T-helper 17 cell (primary cell): Measurements from ENCODE around the gene SLC29A1. TPM values are rescaled to one million over a fixed set of nuclear protein-coding genes. Genes with fewer than 3 reads are reported as not detected.

Source experiments
- ATAC-seq: fragments of 150-1000 bp; cut with Tn5 transposase; 2 replicates; pipeline ENCODE4 v1.10.0; 2021; ENCODE audit warnings: mild to moderate bottlenecking, moderate library complexity
- DNase-seq, 3 donors: peaks; one replicate each; pipeline versions ENCODE4 v3.0.0 to v3.0.0-alpha.2; 2020 to 2021
- H3K9me3 ChIP-seq: one replicate; pipeline ENCODE4 v1.7.0; 2013; ENCODE audit warnings: low read length, mild to moderate bottlenecking; ENCODE audit not compliant: control insufficient read depth, poor library complexity, severe bottlenecking
- H3K27ac Mint-ChIP-seq: one replicate; pipeline ENCODE4 v1.8.0; 2022; ENCODE audit warnings: mild to moderate bottlenecking, moderate library complexity, mixed read lengths
- H3K27me3 Mint-ChIP-seq: one replicate; pipeline ENCODE4 v1.8.0; 2022; ENCODE audit warnings: mixed read lengths
- H3K36me3 Mint-ChIP-seq: one replicate; pipeline ENCODE4 v1.8.0; 2022; ENCODE audit warnings: low read depth, mixed read lengths
- H3K4me1 Mint-ChIP-seq: one replicate; pipeline ENCODE4 v1.8.0; 2022; ENCODE audit warnings: mild to moderate bottlenecking, mixed read lengths
- H3K4me3 Mint-ChIP-seq: one replicate; pipeline ENCODE4 v1.8.0; 2022; ENCODE audit warnings: mild to moderate bottlenecking, moderate library complexity, mixed read lengths
- total RNA-seq, 4 donors: library from RNA in 2 of 4; stranded (reverse) in 2 of 4; gene quantifications; one replicate each; pipeline ENCODE4 v1.2.3 and lab custom pipeline; 2022 to 2026

SLC29A1 gene
- total RNA-seq, 2 donors from 2014 or later: 1.4 to 3.4 TPM

DNA sequence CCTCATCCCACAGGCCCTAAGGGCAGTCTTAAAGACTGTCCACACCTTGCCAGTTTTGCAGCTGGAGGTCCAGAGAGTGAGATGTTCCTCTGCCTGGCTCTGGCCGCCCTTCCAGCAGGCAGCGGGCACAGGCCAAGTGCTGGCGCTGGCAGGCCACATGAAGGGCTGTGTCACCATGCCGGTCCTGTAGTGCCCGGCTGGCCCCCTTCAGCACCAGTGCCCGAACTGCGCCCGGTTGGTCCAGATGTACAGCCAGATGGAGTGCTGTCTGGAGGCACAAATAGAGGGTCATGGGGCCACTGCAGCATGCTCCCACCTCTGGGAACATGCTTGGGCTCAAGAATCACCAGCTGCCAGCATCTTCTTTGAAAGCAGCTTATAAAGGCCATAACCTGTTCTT is 38.2 kb downstream of the SLC29A1 start:
- peak overlapping the region; percentile 99 for H3K27ac Mint-ChIP-seq
- peak overlapping the region; percentile 71 for H3K4me3 Mint-ChIP-seq
- ATAC-seq: no peak
- DNase-seq: no peak
- peaks cover 10% of the 10 kb centered on the region for H3K36me3 Mint-ChIP-seq
- no peaks in the 10 kb centered on the region for H3K27me3 Mint-ChIP-seq
- peaks cover 49% of the 10 kb centered on the region for H3K4me1 Mint-ChIP-seq
- no peaks in the 10 kb centered on the region for H3K9me3 ChIP-seq

DNA sequence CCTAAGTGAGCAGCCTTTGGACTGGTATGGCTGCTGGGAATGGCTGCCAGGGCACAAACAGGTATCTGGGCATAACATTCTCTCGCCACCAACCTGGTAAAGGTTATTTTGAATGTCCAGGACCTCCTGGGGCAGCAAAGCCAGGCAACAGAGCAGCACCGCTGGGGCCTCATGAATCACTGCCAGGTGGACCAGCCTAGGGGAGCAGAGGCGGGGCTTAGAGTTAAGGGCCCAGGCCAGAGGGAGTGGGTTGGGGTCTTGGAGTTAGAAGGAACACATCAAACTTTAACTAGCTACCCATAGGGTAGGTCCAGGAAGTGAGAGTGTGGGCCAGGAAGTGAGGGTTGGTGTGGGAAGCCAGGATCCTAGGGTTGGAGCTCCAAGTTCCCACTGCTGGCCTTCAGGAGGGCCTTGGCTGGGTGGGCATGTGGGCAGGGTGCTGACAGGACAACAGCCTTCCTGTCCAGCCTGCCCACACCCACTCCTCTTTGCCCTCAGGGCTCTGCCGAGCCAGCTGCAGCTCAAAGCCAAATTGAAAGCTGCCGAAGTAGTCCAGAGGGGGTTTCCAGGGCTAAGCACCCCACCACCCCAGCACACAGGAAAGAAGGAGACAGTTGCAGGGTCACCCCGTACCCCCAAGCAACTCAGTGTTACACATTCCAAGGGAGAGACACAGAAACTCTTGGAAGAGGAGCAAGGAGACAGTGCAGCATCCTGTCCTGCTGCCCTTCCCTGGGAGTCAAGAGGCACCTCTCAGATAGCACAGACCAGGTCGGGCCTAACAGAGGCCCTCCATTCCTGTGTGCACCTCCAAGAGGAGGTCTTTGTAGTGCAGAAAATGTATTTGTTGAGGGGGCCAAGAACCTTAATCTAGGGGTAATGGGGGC is 39.3 kb downstream of the SLC29A1 start:
- Mint-ChIP-seq H3K4me3 (peak overlapping the region; percentile 98), H3K27me3 (no peaks in the 10 kb centered on the region), H3K27ac (peak overlapping the region; percentile 99), H3K36me3 (peaks cover 9% of the 10 kb centered on the region), H3K4me1 (peaks cover 47% of the 10 kb centered on the region)
- DNase-seq (no peak), ATAC-seq (peak; percentile 16)
- no peaks in the 10 kb centered on the region for H3K9me3 ChIP-seq

DNA sequence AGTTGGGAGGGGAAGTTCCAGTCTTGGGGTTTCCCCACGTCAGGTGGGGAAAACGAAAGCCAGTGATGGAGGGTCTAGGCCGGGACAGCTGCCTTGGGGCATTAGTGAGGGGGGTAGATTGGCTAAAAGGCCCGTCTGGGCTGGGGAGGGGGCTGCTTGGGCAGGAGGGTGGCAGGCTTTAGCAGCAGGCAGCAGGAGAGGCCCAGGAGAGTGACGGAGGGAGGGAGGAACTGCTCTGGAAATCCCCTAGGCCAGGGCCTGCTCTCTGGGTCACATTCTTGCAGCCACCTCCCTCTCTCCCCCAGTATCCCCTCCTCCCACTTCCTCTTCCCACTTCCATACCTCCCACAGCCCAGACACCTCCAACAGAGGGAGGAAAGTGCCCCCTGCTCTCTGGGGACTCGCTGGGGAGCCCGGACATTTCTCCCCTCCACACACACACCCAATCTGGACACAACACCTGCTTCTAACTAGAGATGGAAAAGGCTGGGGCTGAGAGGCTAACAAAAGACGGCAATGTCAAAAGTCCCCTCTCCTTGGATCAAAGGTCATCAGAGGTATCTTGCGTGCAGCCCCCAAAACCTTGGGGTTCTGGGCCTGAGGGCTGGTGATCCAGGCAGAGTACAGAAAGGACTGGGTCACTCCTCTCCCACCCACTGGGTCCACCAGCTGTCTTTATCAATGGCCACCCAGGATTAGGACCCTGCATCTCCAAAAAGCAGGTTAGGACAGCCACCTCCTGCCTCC is 40.1 kb downstream of the SLC29A1 start:
- peaks cover 6% of the 10 kb centered on the region for H3K36me3 Mint-ChIP-seq
- H3K27me3 Mint-ChIP-seq: peaks cover 4% of the 10 kb centered on the region
- H3K4me3 Mint-ChIP-seq: peak overlapping the region; percentile 98
- peak overlapping the region; percentile 99 for H3K27ac Mint-ChIP-seq
- ATAC-seq (peak; percentile 44), DNase-seq (peak in 2 of 3 donors; percentile 44 to 47)
- H3K4me1 Mint-ChIP-seq: peaks cover 43% of the 10 kb centered on the region
- no peaks in the 10 kb centered on the region for H3K9me3 ChIP-seq

DNA sequence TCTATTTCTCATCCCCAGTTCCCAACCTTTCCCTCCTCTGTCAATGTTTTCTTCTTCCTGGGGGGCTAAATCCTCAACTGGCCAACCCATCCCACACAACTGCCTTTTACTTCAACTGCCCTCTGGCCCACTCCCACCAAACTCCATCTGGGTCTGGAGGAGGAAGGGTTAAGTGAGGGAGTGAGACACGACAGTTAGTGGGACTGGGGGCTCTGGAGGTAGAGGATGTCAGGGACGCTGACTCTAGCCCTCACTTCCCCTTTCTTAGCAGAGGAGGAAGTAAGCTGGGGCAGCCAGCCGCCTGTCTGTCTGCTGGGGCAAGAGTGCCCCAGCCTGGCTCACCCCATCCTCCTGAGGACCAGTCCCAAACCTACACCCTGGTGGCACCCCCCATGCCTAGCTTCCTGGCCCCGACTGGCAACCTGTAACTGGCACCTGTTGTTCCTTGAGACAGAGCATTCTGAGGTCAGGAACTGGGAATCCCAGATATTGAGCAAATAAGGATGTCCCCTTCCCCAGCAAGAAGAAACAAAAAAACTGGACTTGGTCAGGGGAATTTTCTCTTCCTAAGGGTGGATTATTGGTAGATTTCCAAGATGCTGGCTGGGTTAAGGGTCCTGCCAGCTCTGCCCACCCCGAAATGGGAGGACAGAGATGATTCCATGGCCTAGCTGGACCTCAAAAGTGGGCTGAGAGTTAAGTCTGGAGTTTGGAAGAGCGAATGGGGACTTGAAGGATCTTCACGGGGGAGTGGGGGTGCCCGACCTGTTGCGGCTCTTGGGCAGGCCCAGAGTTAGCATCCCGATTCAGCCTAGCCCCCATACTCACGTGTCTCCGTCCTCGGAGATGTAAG is 41.0 kb downstream of the SLC29A1 start:
- no peaks in the 10 kb centered on the region for H3K9me3 ChIP-seq
- DNase-seq: peak in 2 of 3 donors; percentile 30 to 31
- Mint-ChIP-seq H3K27me3 (peaks cover 13% of the 10 kb centered on the region), H3K4me1 (peaks cover 41% of the 10 kb centered on the region), H3K4me3 (peak overlapping the region; percentile 98), H3K27ac (peak overlapping the region; percentile 99), H3K36me3 (peaks cover 6% of the 10 kb centered on the region)
- ATAC-seq: peak; percentile 18

DNA sequence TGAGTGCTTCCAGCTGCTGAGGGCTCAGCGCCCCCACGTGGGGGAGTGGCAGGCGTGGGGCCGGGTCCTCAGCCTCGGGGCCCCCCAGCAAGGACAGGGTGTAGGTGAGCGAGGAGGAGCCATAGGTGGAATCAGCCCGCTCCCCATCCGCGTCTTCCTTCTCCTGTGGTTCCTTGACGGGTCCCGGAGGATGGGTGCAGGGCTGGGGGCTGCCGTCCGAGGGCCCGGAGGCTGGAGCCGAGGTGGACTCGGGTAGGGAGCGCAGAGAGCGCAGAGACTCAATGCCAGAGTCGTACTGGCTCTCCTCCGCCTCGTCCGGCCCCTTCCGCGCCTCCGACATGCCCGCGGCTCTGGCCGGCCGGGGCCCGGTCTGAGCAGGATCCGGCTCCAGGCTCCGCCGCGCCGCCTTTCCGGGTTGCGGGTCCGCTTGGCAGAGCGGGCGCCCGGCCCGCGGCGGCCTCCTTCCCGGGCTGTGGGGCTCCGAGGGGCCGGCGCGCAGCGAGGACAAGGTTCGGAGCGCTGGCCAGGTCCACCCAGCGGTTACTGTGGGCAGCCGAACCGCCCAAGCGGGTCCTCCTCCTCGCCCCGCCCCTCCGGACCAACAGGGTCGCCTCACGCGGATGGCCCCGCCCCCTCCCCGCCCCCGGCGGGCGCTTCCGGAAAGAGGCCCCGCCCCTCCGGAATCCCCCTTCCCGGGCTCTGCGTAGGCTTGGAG is 41.8 kb downstream of the SLC29A1 start, which contains the start of gene NFKBIE:
NFKBIE (minus strand) TSS at position 545 of the 715 bp plus-strand sequence; CDS start at position 340, 205 bp downstream.
- ATAC-seq (peak; percentile 79), DNase-seq (peak; percentile 94 to 98 (median 97))
- H3K4me1 Mint-ChIP-seq: peaks cover 45% of the 10 kb centered on the region
- H3K4me3 Mint-ChIP-seq: peak within 1 kb of the TSS; percentile 98
- no peaks in the 10 kb centered on the region for H3K9me3 ChIP-seq
- H3K27ac Mint-ChIP-seq: peak within 1 kb of the TSS; percentile 99
- H3K27me3 Mint-ChIP-seq: peaks cover 20% of the 10 kb centered on the region
- H3K36me3 Mint-ChIP-seq: peaks cover 6% of the 10 kb centered on the region

DNA sequence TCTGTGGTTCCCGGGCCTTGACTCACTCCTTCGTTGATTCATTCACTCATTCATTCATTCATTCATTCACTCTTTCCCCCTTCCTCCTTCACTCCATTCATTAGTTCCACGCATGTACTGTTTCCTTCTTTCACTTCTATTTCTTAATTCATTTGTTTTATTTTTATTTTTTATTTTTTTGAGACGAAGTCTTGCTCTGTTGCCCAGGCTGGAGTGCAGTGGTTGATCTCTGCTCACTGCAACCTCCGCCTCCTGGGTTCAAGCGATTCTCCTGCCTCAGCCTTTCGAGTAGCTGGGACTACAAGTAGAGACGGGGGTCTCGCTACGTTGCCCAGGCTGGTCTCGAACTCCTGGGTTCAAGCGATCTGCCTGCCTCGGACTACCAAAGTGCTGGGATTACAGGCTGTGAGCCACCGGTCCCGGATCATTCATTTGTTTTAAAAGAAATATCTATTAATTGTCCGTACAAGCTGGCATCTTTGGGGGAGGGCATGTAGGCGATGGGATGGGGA is 42.4 kb downstream of the SLC29A1 start:
- DNase-seq: no peak
- peaks cover 44% of the 10 kb centered on the region for H3K4me1 Mint-ChIP-seq

DNA sequence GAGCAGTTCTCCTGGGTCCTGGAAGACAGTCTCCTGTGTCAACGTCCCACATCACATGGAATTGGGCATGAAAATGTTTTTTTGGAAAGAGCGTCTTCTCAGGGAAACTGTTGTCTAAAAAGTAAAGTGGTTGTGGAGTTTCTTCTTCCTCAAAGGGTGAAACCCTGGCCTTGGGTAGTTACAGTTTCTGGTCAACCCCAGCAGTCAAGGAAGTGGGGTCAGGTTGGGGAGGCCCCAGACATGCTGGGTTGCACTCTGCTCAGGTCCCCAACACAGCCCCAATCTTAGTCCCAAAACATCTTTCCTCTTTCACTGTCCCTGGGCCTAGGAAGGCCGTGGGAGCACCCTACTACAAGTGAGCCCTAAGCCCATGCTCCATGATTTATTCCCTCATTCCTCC is 43.0 kb downstream of the SLC29A1 start:
- H3K36me3 Mint-ChIP-seq: no peaks in the 10 kb centered on the region

More for the DNA sequence above, 42.4 kb downstream of the SLC29A1 start:
- Mint-ChIP-seq H3K36me3 (peaks cover 4% of the 10 kb centered on the region), H3K4me3 (peak overlapping the region; percentile 98), H3K27ac (peak overlapping the region; percentile 99), H3K27me3 (peaks cover 20% of the 10 kb centered on the region)
- no peaks in the 10 kb centered on the region for H3K9me3 ChIP-seq
- ATAC-seq: no peak

DNA sequence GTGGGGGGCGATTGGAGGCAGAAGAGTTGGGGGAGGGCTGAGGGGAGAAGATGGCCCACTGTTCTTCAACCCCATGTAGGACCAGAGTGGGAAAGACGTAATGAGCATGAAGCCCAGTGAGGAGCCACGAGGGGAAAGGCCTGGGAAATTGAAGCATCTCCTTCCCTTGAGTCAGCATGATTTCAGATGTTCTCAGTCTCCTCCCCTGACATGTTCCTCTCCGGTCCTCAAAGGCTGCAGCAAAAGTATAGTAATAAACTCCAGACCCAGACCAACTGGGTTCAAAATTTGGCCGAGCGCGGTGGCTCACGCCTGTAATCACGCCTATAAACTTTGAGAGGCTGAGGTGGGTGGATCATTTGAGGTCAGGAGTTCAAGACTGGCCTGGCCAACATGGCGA is 43.9 kb downstream of the SLC29A1 start:
- Mint-ChIP-seq H3K27ac (peak overlapping the region; percentile 99), H3K4me1 (peaks cover 46% of the 10 kb centered on the region), H3K36me3 (no peaks in the 10 kb centered on the region), H3K4me3 (no peak overlapping the region), H3K27me3 (peaks cover 31% of the 10 kb centered on the region)
- no peak for ATAC-seq
- no peak for DNase-seq
- H3K9me3 ChIP-seq: no peaks in the 10 kb centered on the region

More for the DNA sequence above, 43.0 kb downstream of the SLC29A1 start:
- DNase-seq (no peak), ATAC-seq (no peak)
- no peaks in the 10 kb centered on the region for H3K9me3 ChIP-seq
- Mint-ChIP-seq H3K27me3 (peaks cover 22% of the 10 kb centered on the region), H3K4me1 (peaks cover 44% of the 10 kb centered on the region), H3K4me3 (peak overlapping the region; percentile 9), H3K27ac (peak overlapping the region; percentile 99)

DNA sequence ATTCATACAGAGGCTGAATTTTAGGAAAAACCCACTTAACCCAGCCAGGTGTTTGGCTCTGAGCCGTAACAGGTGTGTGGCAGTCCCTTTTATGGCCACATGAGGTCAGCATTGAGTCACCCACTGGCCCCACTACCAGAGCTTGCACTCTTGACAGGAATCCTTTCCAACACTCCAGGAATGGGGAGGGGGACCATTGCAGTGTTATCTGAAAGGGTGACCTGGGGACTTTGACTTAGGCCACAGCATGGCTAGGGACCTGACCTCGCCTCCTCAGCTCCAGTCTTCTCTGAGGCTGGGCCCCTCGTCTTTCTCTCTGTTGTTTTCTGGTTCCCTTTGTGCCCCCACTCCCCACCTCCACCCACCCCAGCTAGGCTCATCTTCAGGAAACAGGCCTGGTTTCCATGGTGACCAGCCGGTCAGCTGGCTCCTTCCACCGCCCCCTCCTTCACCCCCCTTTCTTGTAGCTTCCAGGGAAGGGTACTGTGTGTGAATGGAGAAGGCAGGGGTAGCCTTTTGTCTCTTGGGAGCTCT is 44.8 kb downstream of the SLC29A1 start:
- peaks cover 6% of the 10 kb centered on the region for H3K36me3 Mint-ChIP-seq
- DNase-seq (peak; percentile 36 to 53 (median 53)), ATAC-seq (no peak)
- peak overlapping the region; percentile 99 for H3K27ac Mint-ChIP-seq
- no peak overlapping the region for H3K4me3 Mint-ChIP-seq
- H3K9me3 ChIP-seq: no peaks in the 10 kb centered on the region
- peaks cover 38% of the 10 kb centered on the region for H3K4me1 Mint-ChIP-seq
- H3K27me3 Mint-ChIP-seq: peaks cover 40% of the 10 kb centered on the region

DNA sequence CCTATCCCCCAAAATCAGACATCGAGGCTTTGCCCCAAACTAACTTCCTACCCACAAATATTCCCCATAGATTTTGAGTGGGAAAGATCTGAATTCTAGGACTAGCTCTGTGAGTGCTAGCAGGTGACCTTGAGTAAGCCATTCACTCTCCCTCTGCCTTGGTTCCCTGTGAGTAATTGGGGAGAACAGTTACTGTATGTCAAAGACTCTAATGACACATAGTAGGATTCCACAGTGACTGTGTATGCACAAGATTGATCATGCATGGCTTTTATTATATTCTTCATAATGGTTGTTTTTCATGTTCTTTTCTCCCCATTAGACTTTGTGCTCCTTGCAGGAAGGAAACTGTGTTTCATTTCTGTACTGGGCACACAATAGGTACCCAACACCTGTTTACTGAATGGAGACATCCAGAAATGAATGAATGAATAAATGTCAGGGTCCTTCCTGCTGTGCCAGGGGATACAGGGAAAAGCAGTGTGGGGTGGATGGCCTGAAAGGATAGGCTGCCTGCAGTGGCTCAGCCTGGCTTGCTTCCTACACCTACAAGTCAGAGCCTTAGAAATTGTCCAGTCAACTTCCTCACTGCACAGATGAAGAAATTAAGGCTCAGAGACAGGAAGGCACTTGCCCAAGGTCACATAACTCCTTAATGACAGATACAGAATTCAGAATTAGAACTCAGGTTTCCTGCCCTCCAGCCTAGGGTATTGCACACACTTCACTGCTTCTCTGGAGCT is 46.0 kb downstream of the SLC29A1 start:
- Mint-ChIP-seq H3K4me3 (peak overlapping the region; percentile 85), H3K27ac (no peak overlapping the region), H3K4me1 (peaks cover 26% of the 10 kb centered on the region), H3K27me3 (peaks cover 50% of the 10 kb centered on the region), H3K36me3 (peaks cover 8% of the 10 kb centered on the region)
- DNase-seq (no peak), ATAC-seq (no peak)
- H3K9me3 ChIP-seq: no peaks in the 10 kb centered on the region

DNA sequence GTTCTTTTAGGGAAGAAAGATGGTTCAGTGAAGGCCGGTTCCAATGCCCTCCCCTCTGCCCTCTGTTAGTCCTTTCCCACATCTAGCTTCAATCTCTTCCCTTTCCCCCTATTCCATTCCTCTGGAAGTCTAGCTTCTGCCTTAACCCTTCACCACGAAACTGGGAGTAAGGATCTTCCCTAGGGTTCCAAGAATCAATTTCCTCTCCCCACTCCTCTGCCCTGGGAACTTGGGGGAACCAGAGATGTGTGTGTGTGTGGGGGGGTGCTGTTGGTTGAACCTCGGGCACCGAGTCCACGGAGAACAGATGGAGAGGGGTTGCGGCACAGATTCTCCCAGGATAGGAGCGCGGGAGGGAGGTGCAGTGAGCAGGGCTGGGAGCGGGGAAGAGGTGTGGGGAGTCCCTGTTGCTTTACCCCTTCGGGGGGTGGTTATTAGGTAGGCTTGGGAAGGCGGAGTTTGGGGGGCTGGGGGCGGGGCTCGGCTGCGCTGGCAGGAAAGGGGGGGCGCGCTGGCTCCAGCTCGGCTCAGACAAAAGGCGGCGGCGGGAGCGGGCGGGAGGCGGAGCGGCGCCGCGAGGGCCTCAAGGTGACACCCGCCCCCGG is 46.6 kb downstream of the SLC29A1 start, which contains the start of gene TMEM151B:
TMEM151B (plus strand) TSS at position 530 of the 605 bp plus-strand sequence. CDS start 293 bp downstream, outside the sequence.
- peak within 1 kb of the TSS; percentile 85 for H3K4me3 Mint-ChIP-seq
- peaks cover 56% of the 10 kb centered on the region for H3K27me3 Mint-ChIP-seq
- H3K27ac Mint-ChIP-seq: no peak within 1 kb of the TSS
- H3K4me1 Mint-ChIP-seq: peaks cover 21% of the 10 kb centered on the region
- no peak for DNase-seq
- no peaks in the 10 kb centered on the region for H3K9me3 ChIP-seq
- peaks cover 11% of the 10 kb centered on the region for H3K36me3 Mint-ChIP-seq
- no peak for ATAC-seq
